ENCODE results near the gene CHRD.

DNA sequence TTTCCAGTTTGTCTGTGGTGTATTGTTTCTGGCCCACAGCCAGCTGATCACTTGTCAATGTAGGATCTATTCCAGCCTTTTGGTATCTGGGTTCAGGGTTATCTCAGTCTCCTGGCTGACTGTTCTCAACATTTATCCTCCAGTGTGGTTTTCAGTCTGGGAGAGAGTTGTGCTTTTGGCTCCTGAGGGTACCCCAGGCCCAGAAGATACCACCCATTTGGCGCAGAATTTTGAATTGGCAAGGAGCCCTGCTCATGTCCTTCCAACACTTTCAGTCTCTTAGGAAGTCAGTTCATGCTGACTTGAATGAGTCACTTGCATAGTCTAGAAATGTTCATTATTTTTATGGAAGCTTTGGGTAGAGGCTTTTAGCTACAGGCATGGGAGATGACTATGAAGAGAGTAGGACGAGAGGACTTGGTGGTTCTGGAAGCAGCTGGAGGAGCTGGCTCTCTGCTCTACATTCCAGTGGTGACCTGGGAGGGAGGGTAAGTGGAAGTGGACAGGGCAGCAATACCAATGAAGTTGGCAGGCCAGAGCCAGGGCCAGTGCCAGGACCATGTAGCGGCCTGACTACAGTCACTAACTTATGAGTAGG is 11.2 kb upstream of the CHRD start:
- TF ChIP-seq, protein P1, sequence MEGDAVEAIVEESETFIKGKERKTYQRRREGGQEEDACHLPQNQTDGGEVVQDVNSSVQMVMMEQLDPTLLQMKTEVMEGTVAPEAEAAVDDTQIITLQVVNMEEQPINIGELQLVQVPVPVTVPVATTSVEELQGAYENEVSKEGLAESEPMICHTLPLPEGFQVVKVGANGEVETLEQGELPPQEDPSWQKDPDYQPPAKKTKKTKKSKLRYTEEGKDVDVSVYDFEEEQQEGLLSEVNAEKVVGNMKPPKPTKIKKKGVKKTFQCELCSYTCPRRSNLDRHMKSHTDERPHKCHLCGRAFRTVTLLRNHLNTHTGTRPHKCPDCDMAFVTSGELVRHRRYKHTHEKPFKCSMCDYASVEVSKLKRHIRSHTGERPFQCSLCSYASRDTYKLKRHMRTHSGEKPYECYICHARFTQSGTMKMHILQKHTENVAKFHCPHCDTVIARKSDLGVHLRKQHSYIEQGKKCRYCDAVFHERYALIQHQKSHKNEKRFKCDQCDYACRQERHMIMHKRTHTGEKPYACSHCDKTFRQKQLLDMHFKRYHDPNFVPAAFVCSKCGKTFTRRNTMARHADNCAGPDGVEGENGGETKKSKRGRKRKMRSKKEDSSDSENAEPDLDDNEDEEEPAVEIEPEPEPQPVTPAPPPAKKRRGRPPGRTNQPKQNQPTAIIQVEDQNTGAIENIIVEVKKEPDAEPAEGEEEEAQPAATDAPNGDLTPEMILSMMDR (IDR thresholded peaks at IDR 0.05): no peak
- no peak for TF ChIP-seq POLR2AphosphoS5 (IDR thresholded peaks at IDR 0.05)
- no peak for TF ChIP-seq EP300 (IDR thresholded peaks at IDR 0.05)
